Measurements from ENCODE around the gene DTD2. TPM values are rescaled to one million over a fixed set of nuclear protein-coding genes. Genes with fewer than 3 reads are reported as not detected.

Gene DTD2
- total RNA-seq, 1 donor: 64.1 TPM

- Histone ChIP-seq H3K27me3 (ENCODE audit: insufficient read depth, low read length) (no peaks in the 10 kb centered on the region), H3K4me3 (ENCODE audit: insufficient read depth, low read length) (peak overlapping the region; percentile 21), H4K20me1 (ENCODE audit: insufficient read depth, low read length) (peaks cover 11% of the 10 kb centered on the region), H3K4me1 (ENCODE audit: insufficient read depth, low read length) (peaks cover 16% of the 10 kb centered on the region), H3K79me2 (ENCODE audit: insufficient read depth, low read length) (peaks cover 64% of the 10 kb centered on the region), H3K4me2 (ENCODE audit: insufficient read depth, low read length) (peak overlapping the region; percentile 96), H3K9me3 (ENCODE audit: low read depth, low read length) (no peaks in the 10 kb centered on the region), H3K36me3 (ENCODE audit: insufficient read depth, low read length) (peaks cover 3% of the 10 kb centered on the region), H3K27ac (ENCODE audit: low read depth, low read length) (no peak overlapping the region), H2AFZ (ENCODE audit: low read length) (no peak overlapping the region)
- peak; percentile 59 for DNase-seq (ENCODE audit: insufficient read length, low spot score, missing footprints)
- TF ChIP-seq CTCF (IDR thresholded peaks at IDR 0.05; ENCODE audit: extremely low read depth, low read depth, low read length): no peak
Measured at GRCh38 chr14:31418440-31418839, 38.9 kb downstream of the DTD2 start.

- TF ChIP-seq CTCF (IDR thresholded peaks at IDR 0.05; ENCODE audit: extremely low read depth, low read depth, low read length): no peak
- Histone ChIP-seq H3K27me3 (ENCODE audit: insufficient read depth, low read length) (no peaks in the 10 kb centered on the region), H3K27ac (ENCODE audit: low read depth, low read length) (no peak overlapping the region), H3K4me1 (ENCODE audit: insufficient read depth, low read length) (peaks cover 17% of the 10 kb centered on the region), H3K9me3 (ENCODE audit: low read depth, low read length) (no peaks in the 10 kb centered on the region), H3K79me2 (ENCODE audit: insufficient read depth, low read length) (peaks cover 84% of the 10 kb centered on the region), H2AFZ (ENCODE audit: low read length) (no peak overlapping the region), H3K36me3 (ENCODE audit: insufficient read depth, low read length) (peaks cover 3% of the 10 kb centered on the region), H3K4me3 (ENCODE audit: insufficient read depth, low read length) (no peak overlapping the region), H3K4me2 (ENCODE audit: insufficient read depth, low read length) (no peak overlapping the region), H4K20me1 (ENCODE audit: insufficient read depth, low read length) (peaks cover 8% of the 10 kb centered on the region)
- DNase-seq (ENCODE audit: insufficient read length, low spot score, missing footprints): no peak
Measured at GRCh38 chr14:31414190-31414833, 43.0 kb downstream of the DTD2 start.

GRCh38 chr14:31411218-31411727, 46.0 kb downstream of the DTD2 start:
- TF ChIP-seq CTCF (IDR thresholded peaks at IDR 0.05; ENCODE audit: extremely low read depth, low read depth, low read length): no peak

GRCh38 chr14:31410048-31410650, 47.2 kb downstream of the DTD2 start:
- peaks cover 7% of the 10 kb centered on the region for H3K4me1 ChIP-seq (ENCODE audit: insufficient read depth, low read length)
- H3K9me3 ChIP-seq (ENCODE audit: low read depth, low read length): no peaks in the 10 kb centered on the region
- H3K27ac ChIP-seq (ENCODE audit: low read depth, low read length): no peak overlapping the region
- H3K4me3 ChIP-seq (ENCODE audit: insufficient read depth, low read length): no peak overlapping the region
- no peak for DNase-seq (ENCODE audit: insufficient read length, low spot score, missing footprints)
- H3K36me3 ChIP-seq (ENCODE audit: insufficient read depth, low read length): no peaks in the 10 kb centered on the region
- H4K20me1 ChIP-seq (ENCODE audit: insufficient read depth, low read length): peaks cover 11% of the 10 kb centered on the region
- peaks cover 74% of the 10 kb centered on the region for H3K79me2 ChIP-seq (ENCODE audit: insufficient read depth, low read length)
- TF ChIP-seq CTCF (IDR thresholded peaks at IDR 0.05; ENCODE audit: extremely low read depth, low read depth, low read length): no peak
- H3K27me3 ChIP-seq (ENCODE audit: insufficient read depth, low read length): no peaks in the 10 kb centered on the region
- no peak overlapping the region for H2AFZ ChIP-seq (ENCODE audit: low read length)
- no peak overlapping the region for H3K4me2 ChIP-seq (ENCODE audit: insufficient read depth, low read length)

More at GRCh38 chr14:31411218-31411727, 46.0 kb downstream of the DTD2 start:
- Histone ChIP-seq H3K9me3 (ENCODE audit: low read depth, low read length) (no peaks in the 10 kb centered on the region), H3K27ac (ENCODE audit: low read depth, low read length) (no peak overlapping the region), H3K4me2 (ENCODE audit: insufficient read depth, low read length) (peak overlapping the region; percentile 23), H3K27me3 (ENCODE audit: insufficient read depth, low read length) (no peaks in the 10 kb centered on the region), H4K20me1 (ENCODE audit: insufficient read depth, low read length) (peaks cover 11% of the 10 kb centered on the region), H3K4me3 (ENCODE audit: insufficient read depth, low read length) (no peak overlapping the region), H3K4me1 (ENCODE audit: insufficient read depth, low read length) (peaks cover 7% of the 10 kb centered on the region), H3K36me3 (ENCODE audit: insufficient read depth, low read length) (no peaks in the 10 kb centered on the region), H2AFZ (ENCODE audit: low read length) (no peak overlapping the region), H3K79me2 (ENCODE audit: insufficient read depth, low read length) (peaks cover 75% of the 10 kb centered on the region)
- peak; percentile 41 for DNase-seq (ENCODE audit: insufficient read length, low spot score, missing footprints)
